Testis (tissue), 3 donors: ENCODE measurements around the gene TCEA2. TPM values are rescaled to one million over a fixed set of nuclear protein-coding genes. Genes with fewer than 3 reads are reported as not detected.

Experiments used
- DNase-seq: peaks from one replicate; pipeline ENCODE4 v3.0.0-alpha.2; 2019
- H3K27ac ChIP-seq, 2 donors: fragments of 200-600 bp; sonication (generic); one replicate each; pipeline ENCODE4 v1.5.1; 2019
- H3K27me3 ChIP-seq: fragments of 200-600 bp; sonication (generic); one replicate; pipeline ENCODE4 v1.5.1; 2019
- H3K36me3 ChIP-seq: fragments of 200-600 bp; sonication (generic); one replicate; pipeline ENCODE4 v1.5.1; 2017; ENCODE audit warnings: low read depth; ENCODE audit errors: missing control alignments
- H3K4me1 ChIP-seq: fragments of 200-600 bp; sonication (generic); one replicate; pipeline ENCODE4 v1.5.1; 2019
- H3K4me3 ChIP-seq, 2 donors: fragments of 200-600 bp; sonication (generic); one replicate each; pipeline ENCODE4 v1.5.1; 2017 to 2019
- H3K9me3 ChIP-seq: fragments of 200-600 bp; sonication (generic); one replicate; pipeline ENCODE4 v1.5.1; 2017
- CTCF ChIP-seq, 3 experiments: fragments of 450-650 bp in 2 of 3; fragments of 200-600 bp in 1 of 3; sonication (generic) in 1 of 3; IDR thresholded peaks; one replicate each; pipeline ENCODE4 v1.5.1; 2016 to 2019; ENCODE audit warnings: antibody characterized with exemption in 3 of 3, mild to moderate bottlenecking in 2 of 3, moderate library complexity in 1 of 3
- POLR2A ChIP-seq: fragments of 450-650 bp; IDR thresholded peaks from one replicate; pipeline ENCODE4 v1.6.1; 2017; ENCODE audit warnings: antibody characterized with exemption, mild to moderate bottlenecking, moderate library complexity
- WGBS, 2 donors: methylation state at CpG; one replicate each; pipeline ENCODE4 v1.1.5; 2018; 5-methylcytosine and 5-hydroxymethylcytosine counted together
- intact Hi-C: fragments of 100-400 bp; cut with DNase I; formaldehyde crosslinking; loops from one replicate; pipeline ENCODE4 v1.15.1; 2023; ENCODE audit warnings: low total_unique reads
- polyA plus RNA-seq: library from polyadenylated mRNA; stranded (reverse); fragments of 350-450 nt; fragmentation: Illumina TruSeq; extraction: RNeasy Lipid Tissue Mini Kit (QIAGEN cat#74804); gene quantifications from one replicate; pipeline ENCODE4 v1.2.3, GENCODE V29; 2014; ENCODE audit warnings: low read depth, low replicate concordance; ENCODE audit not compliant: insufficient read depth
- total RNA-seq, 2 donors: library from RNA; depleted of rRNA; stranded (reverse); fragments of >200 nt; gene quantifications; one replicate each; pipeline ENCODE4 v1.2.3, GENCODE V29; 2016

The TCEA2 gene
- total and polyA plus RNA-seq, 3 donors from 2014 or later: 94.5 to 171 (median 126) TPM

DNA sequence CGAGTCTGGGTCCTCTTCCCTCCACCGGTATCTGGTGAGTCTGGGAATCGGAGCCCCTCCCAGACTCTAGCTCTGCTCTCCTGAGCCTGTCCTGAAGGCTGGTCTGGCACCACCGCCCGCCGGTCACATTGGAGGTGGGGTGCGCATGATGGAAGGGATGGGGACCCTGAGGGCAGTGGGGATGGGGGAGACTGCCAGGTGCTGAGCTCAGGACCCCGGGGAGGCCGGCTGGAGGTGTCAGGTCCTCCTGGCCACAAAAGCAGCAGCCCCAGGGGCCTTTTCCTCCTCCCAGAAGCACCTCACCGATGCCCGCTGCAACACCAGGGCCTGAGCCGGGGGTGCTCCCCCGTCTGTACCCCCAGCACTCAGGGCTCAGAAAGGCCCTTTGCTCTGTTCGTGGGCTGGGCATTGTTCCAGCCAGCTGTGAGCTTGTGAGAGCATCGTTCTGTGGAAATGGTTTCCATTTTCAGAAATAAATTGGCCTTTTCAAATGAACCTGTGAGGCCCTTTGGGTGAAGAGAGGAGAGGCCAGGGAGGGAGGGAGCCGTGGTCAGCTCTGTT, 46.9 kb downstream of the TCEA2 start:
- Histone ChIP-seq H3K27me3 (no peaks in the 10 kb centered on the region), H3K9me3 (no peaks in the 10 kb centered on the region), H3K36me3 (no peaks in the 10 kb centered on the region), H3K4me3 (no peak overlapping the region), H3K4me1 (no peaks in the 10 kb centered on the region), H3K27ac (no peak overlapping the region)
- TF ChIP-seq CTCF (IDR thresholded peaks at IDR 0.05): no peak
- no peak for TF ChIP-seq POLR2A
- intact Hi-C loops: no loop called here
- DNase-seq: peak; percentile 8
- WGBS, 2 donors: 72 to 78% methylated on average over 12 to 16 of the region's 16 CpGs

DNA sequence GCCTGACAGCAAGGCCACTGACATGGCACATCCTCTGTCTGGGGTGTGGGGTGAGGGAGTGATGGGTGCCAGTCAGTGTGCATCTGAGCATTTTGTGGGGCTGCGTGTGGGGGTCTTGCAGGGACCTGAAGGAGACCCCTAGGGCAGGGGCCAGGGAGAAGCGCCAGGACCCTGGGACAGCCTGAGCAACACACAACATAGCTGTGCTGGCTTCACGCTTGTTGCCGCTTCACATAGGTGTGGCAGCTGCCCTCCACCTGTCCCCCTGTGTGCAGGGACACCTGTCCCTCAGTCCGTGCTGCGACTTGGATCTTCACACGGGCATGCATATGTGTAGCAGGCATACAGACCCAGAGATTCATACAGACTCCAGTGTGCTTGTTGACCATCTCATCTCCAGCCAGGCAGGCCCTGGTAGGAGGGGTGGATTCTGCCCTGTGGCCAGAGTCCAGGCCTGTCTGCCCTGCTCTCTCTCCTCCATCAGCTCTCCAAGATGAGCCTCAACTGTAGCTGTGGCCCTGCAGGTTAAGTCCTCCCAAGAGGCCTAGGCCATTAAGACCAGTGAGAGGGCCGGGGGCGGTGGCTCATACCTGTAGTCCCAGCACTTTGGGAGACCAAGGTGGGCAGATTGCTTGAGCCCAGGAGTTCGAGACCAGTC, 47.5 kb downstream of the TCEA2 start:
- no peaks in the 10 kb centered on the region for H3K36me3 ChIP-seq
- no peak overlapping the region for H3K4me3 ChIP-seq
- TF ChIP-seq POLR2A (no peak), CTCF (IDR thresholded peaks at IDR 0.05) (no peak)
- no peaks in the 10 kb centered on the region for H3K4me1 ChIP-seq
- WGBS, 2 donors: 95% methylated on average over 8 to 10 of the region's 10 CpGs
- no peak overlapping the region for H3K27ac ChIP-seq
- H3K27me3 ChIP-seq: no peaks in the 10 kb centered on the region
- intact Hi-C loops: no loop called here
- no peaks in the 10 kb centered on the region for H3K9me3 ChIP-seq
- DNase-seq: no peak

- TF ChIP-seq POLR2A (no peak), CTCF (IDR thresholded peaks at IDR 0.05) (no peak)
- Histone ChIP-seq H3K4me3 (no peak overlapping the region), H3K36me3 (no peaks in the 10 kb centered on the region), H3K9me3 (no peaks in the 10 kb centered on the region), H3K27ac (no peak overlapping the region), H3K27me3 (no peaks in the 10 kb centered on the region), H3K4me1 (no peaks in the 10 kb centered on the region)
- WGBS, 2 donors: 83 to 88% methylated on average over 18 to 19 of the region's 19 CpGs
- no peak for DNase-seq
- intact Hi-C loops: no loop called here
These were observed 49.0 kb downstream of the TCEA2 start for GRCh38 chr20:64111841-64112641.

- intact Hi-C loops: no loop called here
- H3K27ac ChIP-seq: no peak overlapping the region
- no peaks in the 10 kb centered on the region for H3K9me3 ChIP-seq
- no peak overlapping the region for H3K4me3 ChIP-seq
- H3K27me3 ChIP-seq: no peaks in the 10 kb centered on the region
- no peaks in the 10 kb centered on the region for H3K36me3 ChIP-seq
- 84 to 88% methylated on average over 5 to 18 of the region's 18 CpGs for WGBS, 2 donors
- no peak for TF ChIP-seq POLR2A
- DNase-seq: peak; percentile 9
- no peaks in the 10 kb centered on the region for H3K4me1 ChIP-seq
These were observed 49.9 kb downstream of the TCEA2 start for GRCh38 chr20:64112691-64113443.

- H3K4me1 ChIP-seq: no peaks in the 10 kb centered on the region
- H3K27me3 ChIP-seq: no peaks in the 10 kb centered on the region
- DNase-seq: no peak
- H3K9me3 ChIP-seq: no peaks in the 10 kb centered on the region
- H3K27ac ChIP-seq: no peak overlapping the region
- intact Hi-C loops: no loop called here
- H3K4me3 ChIP-seq: no peak overlapping the region
- H3K36me3 ChIP-seq: no peaks in the 10 kb centered on the region
- 30 to 56% methylated on average over 2 to 6 of the region's 6 CpGs for WGBS, 2 donors
- TF ChIP-seq CTCF (IDR thresholded peaks at IDR 0.05) (no peak), POLR2A (no peak)
These were observed 50.4 kb downstream of the TCEA2 start for GRCh38 chr20:64113444-64113775.
